OCI-LY1 (cell line): ENCODE measurements around the gene PRTN3.

Experiments used
- H2AFZ ChIP-seq: fragments of 200-600 bp; sonication (generic), shearing (Covaris generic); 2 replicates; pipeline ENCODE4 v1.6.0; 2014; ENCODE audit warnings: antibody characterized with exemption, mild to moderate bottlenecking, low read length
- H3F3A ChIP-seq: fragments of 200-600 bp; sonication (generic), shearing (Covaris generic); 2 replicates; pipeline ENCODE4 v1.6.0; 2014; ENCODE audit warnings: mild to moderate bottlenecking, antibody characterized with exemption, low read length, moderate library complexity; ENCODE audit not compliant: insufficient read depth
- H3K27ac ChIP-seq: fragments of 200-600 bp; sonication (generic); 2 replicates; pipeline ENCODE4 v1.5.1; 2014; ENCODE audit warnings: low read length, mixed run types, mild to moderate bottlenecking, low read depth; ENCODE audit not compliant: poor library complexity, severe bottlenecking
- H3K27me3 ChIP-seq: fragments of 200-600 bp; sonication (generic); 2 replicates; pipeline ENCODE4 v1.6.0; 2014; ENCODE audit warnings: antibody characterized with exemption, mild to moderate bottlenecking, low read length, moderate library complexity; ENCODE audit not compliant: insufficient read depth
- H3K36me3 ChIP-seq: fragments of 200-600 bp; sonication (generic); 2 replicates; pipeline ENCODE4 v1.6.1; 2014; ENCODE audit warnings: mild to moderate bottlenecking, antibody characterized with exemption, low read length, moderate library complexity, mixed read lengths; ENCODE audit not compliant: insufficient read depth
- H3K4me1 ChIP-seq: fragments of 200-600 bp; sonication (generic); 2 replicates; pipeline ENCODE4 v1.5.1; 2014; ENCODE audit warnings: mild to moderate bottlenecking, low read length, moderate library complexity; ENCODE audit not compliant: insufficient read depth, severe bottlenecking
- H3K4me2 ChIP-seq: fragments of 200-600 bp; sonication (generic), shearing (Covaris generic); 2 replicates; pipeline ENCODE4 v1.6.1; 2014; ENCODE audit warnings: low read length
- H3K4me3 ChIP-seq: fragments of 200-600 bp; sonication (generic); 2 replicates; pipeline ENCODE4 v1.5.1; 2014; ENCODE audit warnings: low read length, low read depth, mild to moderate bottlenecking, mixed read lengths; ENCODE audit not compliant: poor library complexity, severe bottlenecking
- H3K79me2 ChIP-seq: fragments of 200-600 bp; shearing (Covaris generic); 2 replicates; pipeline ENCODE4 v1.6.1; 2016; ENCODE audit warnings: mixed run types, low read length, mixed read lengths; ENCODE audit not compliant: insufficient read depth
- H3K9ac ChIP-seq: fragments of 200-600 bp; sonication (generic), shearing (Covaris generic); 2 replicates; pipeline ENCODE4 v1.6.1; 2014; ENCODE audit warnings: mild to moderate bottlenecking, low read length, mixed read lengths
- H3K9me2 ChIP-seq: fragments of 200-600 bp; sonication (generic), shearing (Covaris generic); 2 replicates; pipeline ENCODE4 v1.6.1; 2014; ENCODE audit warnings: low read depth, mild to moderate bottlenecking, low read length, mixed read lengths
- H3K9me3 ChIP-seq: fragments of 200-600 bp; shearing (Covaris generic); 2 replicates; pipeline ENCODE4 v1.6.1; 2014; ENCODE audit warnings: low read length, mixed read lengths
- H4K20me1 ChIP-seq: fragments of 200-600 bp; sonication (generic), shearing (Covaris generic); 2 replicates; pipeline ENCODE4 v1.6.0; 2016; ENCODE audit warnings: mild to moderate bottlenecking, low read length; ENCODE audit not compliant: insufficient read depth
- EZH2 ChIP-seq: fragments of 200-600 bp; sonication (generic), shearing (Covaris generic); IDR thresholded peaks from 2 replicates; pipeline ENCODE4 v1.8.0; 2017; ENCODE audit warnings: borderline replicate concordance, mixed run types, mild to moderate bottlenecking, antibody characterized with exemption, low read length, moderate library complexity, mixed read lengths
- TF ChIP-seq, protein P1 (sequence below): fragments of 200-600 bp; sonication (generic), shearing (Covaris generic); IDR thresholded peaks from 2 replicates; pipeline ENCODE4 v1.5.1; 2017; ENCODE audit warnings: mild to moderate bottlenecking, antibody characterized with exemption, low read length, moderate library complexity, mixed read lengths

PRTN3 gene

DNA sequence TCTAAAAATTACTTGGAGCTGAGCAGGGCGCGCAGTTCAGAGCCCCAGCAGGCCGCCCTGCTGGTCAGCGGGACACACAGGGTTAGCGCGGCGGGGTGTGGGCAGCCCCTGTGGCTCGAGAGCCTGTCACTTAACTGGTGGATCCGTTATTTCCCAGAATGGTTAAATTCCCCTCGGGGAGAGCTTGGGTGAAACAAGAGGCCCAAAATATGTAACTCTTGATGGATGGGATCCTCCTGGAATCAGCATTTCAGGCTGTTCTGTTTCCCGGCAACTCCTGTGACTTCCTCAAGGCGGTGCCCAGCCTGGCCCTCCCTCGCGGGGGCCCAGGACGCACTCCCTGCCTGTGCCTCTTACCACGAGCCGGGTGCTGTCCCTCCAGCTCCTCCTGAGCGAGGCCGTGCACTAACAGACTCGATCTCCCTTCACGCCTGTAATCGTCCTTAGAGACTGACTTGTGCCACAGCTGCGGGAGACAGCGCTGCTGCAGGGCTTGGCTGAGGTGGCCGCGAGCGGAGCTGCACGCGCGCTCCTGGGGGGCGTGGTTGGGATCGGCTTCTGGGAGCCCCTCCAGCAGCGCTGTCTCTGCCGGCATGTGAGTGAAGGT lies 33.9 kb upstream of the PRTN3 start:
- Histone ChIP-seq H3K27me3 (no peaks in the 10 kb centered on the region), H4K20me1 (no peaks in the 10 kb centered on the region), H3K4me2 (no peak overlapping the region)

GRCh38 chr19:807627-808422 lies 33.0 kb upstream of the PRTN3 start:
- Histone ChIP-seq H3K79me2 (peaks cover 8% of the 10 kb centered on the region), H2AFZ (no peak overlapping the region), H3K4me1 (no peaks in the 10 kb centered on the region), H3F3A (peaks cover 3% of the 10 kb centered on the region; the same call in 1 of the 2 replicates), H3K4me3 (no peak overlapping the region), H3K9me3 (no peaks in the 10 kb centered on the region), H3K27ac (no peak overlapping the region), H3K9ac (no peak overlapping the region), H3K4me2 (no peak overlapping the region), H4K20me1 (no peaks in the 10 kb centered on the region), H3K27me3 (no peaks in the 10 kb centered on the region), H3K9me2 (no peaks in the 10 kb centered on the region), H3K36me3 (peaks cover 95% of the 10 kb centered on the region)
- TF ChIP-seq, protein P1, sequence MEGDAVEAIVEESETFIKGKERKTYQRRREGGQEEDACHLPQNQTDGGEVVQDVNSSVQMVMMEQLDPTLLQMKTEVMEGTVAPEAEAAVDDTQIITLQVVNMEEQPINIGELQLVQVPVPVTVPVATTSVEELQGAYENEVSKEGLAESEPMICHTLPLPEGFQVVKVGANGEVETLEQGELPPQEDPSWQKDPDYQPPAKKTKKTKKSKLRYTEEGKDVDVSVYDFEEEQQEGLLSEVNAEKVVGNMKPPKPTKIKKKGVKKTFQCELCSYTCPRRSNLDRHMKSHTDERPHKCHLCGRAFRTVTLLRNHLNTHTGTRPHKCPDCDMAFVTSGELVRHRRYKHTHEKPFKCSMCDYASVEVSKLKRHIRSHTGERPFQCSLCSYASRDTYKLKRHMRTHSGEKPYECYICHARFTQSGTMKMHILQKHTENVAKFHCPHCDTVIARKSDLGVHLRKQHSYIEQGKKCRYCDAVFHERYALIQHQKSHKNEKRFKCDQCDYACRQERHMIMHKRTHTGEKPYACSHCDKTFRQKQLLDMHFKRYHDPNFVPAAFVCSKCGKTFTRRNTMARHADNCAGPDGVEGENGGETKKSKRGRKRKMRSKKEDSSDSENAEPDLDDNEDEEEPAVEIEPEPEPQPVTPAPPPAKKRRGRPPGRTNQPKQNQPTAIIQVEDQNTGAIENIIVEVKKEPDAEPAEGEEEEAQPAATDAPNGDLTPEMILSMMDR: no peak
- no peak for TF ChIP-seq EZH2

More for the DNA sequence above, 33.9 kb upstream of the PRTN3 start:
- Histone ChIP-seq H3F3A (peaks cover 3% of the 10 kb centered on the region; the same call in 1 of the 2 replicates), H3K36me3 (peaks cover 99% of the 10 kb centered on the region), H3K9me2 (no peaks in the 10 kb centered on the region), H3K27ac (no peak overlapping the region), H3K9me3 (no peaks in the 10 kb centered on the region), H3K4me1 (no peaks in the 10 kb centered on the region), H3K79me2 (peaks cover 17% of the 10 kb centered on the region), H3K9ac (no peak overlapping the region), H2AFZ (no peak overlapping the region), H3K4me3 (no peak overlapping the region)
- TF ChIP-seq, protein P1: no peak
- TF ChIP-seq EZH2: no peak

GRCh38 chr19:808423-808775 lies 32.4 kb upstream of the PRTN3 start:
- no peak overlapping the region for H3K27ac ChIP-seq
- no peaks in the 10 kb centered on the region for H4K20me1 ChIP-seq
- no peaks in the 10 kb centered on the region for H3K4me1 ChIP-seq
- peaks cover 95% of the 10 kb centered on the region for H3K36me3 ChIP-seq
- H3F3A ChIP-seq: peaks cover 3% of the 10 kb centered on the region; the same call in 1 of the 2 replicates
- no peak for TF ChIP-seq EZH2
- H3K9me3 ChIP-seq: no peaks in the 10 kb centered on the region
- peaks cover 2% of the 10 kb centered on the region; the same call in 1 of the 2 replicates for H3K79me2 ChIP-seq
- no peaks in the 10 kb centered on the region for H3K9me2 ChIP-seq
- no peak overlapping the region for H2AFZ ChIP-seq
- no peaks in the 10 kb centered on the region for H3K27me3 ChIP-seq
- no peak overlapping the region for H3K4me3 ChIP-seq
- H3K4me2 ChIP-seq: no peak overlapping the region
- H3K9ac ChIP-seq: no peak overlapping the region
